H54 (cell line): Measurements from ENCODE around the gene TMPRSS13.
A peak's percentile ranks its signal among the peaks of the same experiment; 100 is the strongest.

ENCODE experiments used
- DNase-seq: peaks from one replicate; pipeline ENCODE4 v3.0.0; 2011; ENCODE audit warnings: low spot score, mixed read lengths; ENCODE audit not compliant: insufficient read length
- FAIRE-seq: peaks from 3 replicates; lab custom pipeline; 2011; peaks lifted over from hg19 to GRCh38; lab: Jason Lieb, UNC
- POLR2A ChIP-seq: IDR thresholded peaks from 2 replicates; pipeline ENCODE4 v1.6.1; 2011; ENCODE audit warnings: low read depth, mild to moderate bottlenecking, low read length

TMPRSS13 gene

GRCh38 chr11:117908959-117909610 is 20.1 kb downstream of the TMPRSS13 start:
- no peak for FAIRE-seq
- DNase-seq = no peak
- no peak for TF ChIP-seq POLR2A

- no peak for FAIRE-seq
- no peak for DNase-seq
- no peak for TF ChIP-seq POLR2A
Observed at GRCh38 chr11:117908109-117908895, 20.9 kb downstream of the TMPRSS13 start.

GRCh38 chr11:117907276-117908108 is 21.7 kb downstream of the TMPRSS13 start:
- peak; percentile 83 for DNase-seq
- TF ChIP-seq POLR2A = peak; percentile 17; the same call in 1 of the 2 replicates
- FAIRE-seq = peak; percentile 96

- DNase-seq = no peak
Observed at GRCh38 chr11:117906710-117907109, 22.5 kb downstream of the TMPRSS13 start.

GRCh38 chr11:117906126-117906525 is 23.1 kb downstream of the TMPRSS13 start:
- no peak for FAIRE-seq
- no peak for TF ChIP-seq POLR2A
- DNase-seq = no peak

More at GRCh38 chr11:117906710-117907109, 22.5 kb downstream of the TMPRSS13 start:
- no peak for TF ChIP-seq POLR2A
- FAIRE-seq = no peak

- FAIRE-seq (no peak), DNase-seq (no peak)
- no peak for TF ChIP-seq POLR2A
Observed at GRCh38 chr11:117905524-117905923, 23.7 kb downstream of the TMPRSS13 start.

GRCh38 chr11:117903505-117904382 is 25.5 kb downstream of the TMPRSS13 start:
- no peak for TF ChIP-seq POLR2A
- DNase-seq (no peak), FAIRE-seq (no peak)

GRCh38 chr11:117902001-117902845 is 27.0 kb downstream of the TMPRSS13 start:
- TF ChIP-seq POLR2A = no peak
- no peak for FAIRE-seq
- no peak for DNase-seq

GRCh38 chr11:117901601-117902000 is 27.6 kb downstream of the TMPRSS13 start:
- no peak for DNase-seq
- no peak for TF ChIP-seq POLR2A
- FAIRE-seq = no peak

- no peak for FAIRE-seq
- TF ChIP-seq POLR2A = no peak
- DNase-seq = no peak
Observed at GRCh38 chr11:117900720-117901440, 28.3 kb downstream of the TMPRSS13 start.

GRCh38 chr11:117900121-117900648 is 29.0 kb downstream of the TMPRSS13 start:
- FAIRE-seq (no peak), DNase-seq (no peak)
- TF ChIP-seq POLR2A = no peak
